HUES48 (cell line): ENCODE data around the gene MAGEA9.
"Not testable (repeated sequence)": the region's sequence is repeated elsewhere in the genome, so short reads cannot be mapped to it uniquely, and the experiment has no call there.

ENCODE experiments used
- H3K27ac ChIP-seq: one replicate; pipeline ENCODE4 v1.7.0; 2013; ENCODE audit warnings: low read depth, low read length, inconsistent platforms
- H3K27me3 ChIP-seq: 2 replicates; pipeline ENCODE4 v1.6.1; 2013; ENCODE audit warnings: mild to moderate bottlenecking, low read length; ENCODE audit not compliant: control insufficient read depth, insufficient read depth
- H3K36me3 ChIP-seq: 2 replicates; pipeline ENCODE4 v1.6.1; 2013; ENCODE audit warnings: low read length; ENCODE audit not compliant: control insufficient read depth, insufficient read depth
- H3K4me1 ChIP-seq: 2 replicates; pipeline ENCODE4 v1.6.1; 2013; ENCODE audit warnings: mild to moderate bottlenecking, low read length; ENCODE audit not compliant: control insufficient read depth, insufficient read depth
- H3K4me3 ChIP-seq: 2 replicates; pipeline ENCODE4 v1.5.1; 2013; ENCODE audit warnings: mild to moderate bottlenecking, low read depth, low read length
- H3K9ac ChIP-seq: 2 replicates; pipeline ENCODE4 v1.6.1; 2013; ENCODE audit warnings: mild to moderate bottlenecking, low read depth, low read length, moderate library complexity
- H3K9me3 ChIP-seq: 2 replicates; pipeline ENCODE4 v1.6.1; 2013; ENCODE audit warnings: low read length; ENCODE audit not compliant: control insufficient read depth, insufficient read depth

Gene MAGEA9

DNA sequence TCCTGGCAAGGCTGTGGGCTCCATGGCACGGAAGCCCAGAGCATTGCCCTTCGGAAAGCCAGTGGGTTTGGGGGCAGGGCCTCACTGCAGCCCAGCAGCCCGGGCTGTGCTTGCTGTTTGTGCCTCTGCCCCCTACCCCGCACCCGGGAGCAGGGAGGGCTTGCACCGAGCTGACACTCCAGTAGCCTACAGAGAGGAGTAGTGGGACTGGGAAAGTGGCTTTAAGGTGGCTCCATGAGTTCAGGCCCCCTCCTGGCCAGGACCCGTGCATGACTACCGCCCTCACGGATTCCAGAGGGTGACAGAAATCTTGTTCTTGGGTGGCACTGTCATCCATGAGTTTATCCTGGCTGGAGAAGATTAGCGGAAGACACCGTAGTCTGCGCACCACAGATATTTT lies 11.4 kb upstream of the MAGEA9 start:
- H3K9ac ChIP-seq, H3K27ac ChIP-seq, H3K4me3 ChIP-seq, H3K9me3 ChIP-seq, H3K4me1 ChIP-seq, H3K36me3 ChIP-seq, H3K27me3 ChIP-seq: not testable (repeated sequence)

DNA sequence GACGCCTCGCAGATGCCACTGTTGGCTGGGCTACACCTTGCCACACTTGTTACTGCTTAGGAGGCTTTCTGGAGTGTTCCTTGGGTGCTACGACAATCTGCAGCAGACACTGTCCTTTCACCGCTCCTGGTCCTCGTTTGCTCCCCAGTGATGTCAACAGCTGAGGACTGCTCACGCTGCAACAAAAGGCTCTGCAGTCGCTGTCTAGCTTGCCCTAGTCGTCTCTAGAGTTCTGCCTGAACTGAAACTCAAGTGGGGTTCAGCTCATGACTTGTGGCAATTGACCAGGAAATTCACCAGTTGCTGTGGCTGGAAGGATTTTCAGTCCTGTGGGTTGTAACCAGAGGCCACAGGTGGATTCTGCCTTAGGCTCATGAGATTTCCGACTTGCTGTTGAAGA lies 8.7 kb upstream of the MAGEA9 start:
- not testable (repeated sequence) for H3K4me1 ChIP-seq, H3K9ac ChIP-seq, H3K27me3 ChIP-seq

DNA sequence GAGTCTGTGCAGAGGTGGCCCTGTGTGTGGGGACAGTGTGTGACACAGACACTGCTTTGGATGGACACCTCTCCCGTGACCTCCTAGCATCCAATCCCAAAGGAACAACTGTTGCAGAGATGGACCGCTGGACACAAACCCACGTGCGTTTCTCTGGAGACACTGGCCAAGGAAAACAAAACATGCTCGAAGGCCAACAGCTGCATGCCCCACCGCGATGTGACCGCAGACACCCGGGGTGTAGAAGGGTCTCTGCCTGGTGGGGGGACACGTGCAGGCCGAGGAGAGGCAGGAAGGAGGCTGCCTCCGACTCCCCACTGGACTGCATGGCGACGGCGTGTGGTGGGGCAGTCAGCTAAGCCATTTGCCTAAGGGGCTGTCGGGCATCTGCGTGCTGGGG lies 8.0 kb upstream of the MAGEA9 start, which contains the start of gene HSFX1:
Gene HSFX1 (plus strand): TSS at position 301 of the 400 bp plus-strand sequence. CDS start 614 bp downstream, outside the sequence.
- not testable (repeated sequence) for H3K4me1 ChIP-seq, H3K27me3 ChIP-seq, H3K9me3 ChIP-seq, H3K9ac ChIP-seq, H3K4me3 ChIP-seq, H3K27ac ChIP-seq, H3K36me3 ChIP-seq

More for the DNA sequence above, 8.7 kb upstream of the MAGEA9 start:
- H3K4me3 ChIP-seq, H3K36me3 ChIP-seq, H3K27ac ChIP-seq, H3K9me3 ChIP-seq: not testable (repeated sequence)

DNA sequence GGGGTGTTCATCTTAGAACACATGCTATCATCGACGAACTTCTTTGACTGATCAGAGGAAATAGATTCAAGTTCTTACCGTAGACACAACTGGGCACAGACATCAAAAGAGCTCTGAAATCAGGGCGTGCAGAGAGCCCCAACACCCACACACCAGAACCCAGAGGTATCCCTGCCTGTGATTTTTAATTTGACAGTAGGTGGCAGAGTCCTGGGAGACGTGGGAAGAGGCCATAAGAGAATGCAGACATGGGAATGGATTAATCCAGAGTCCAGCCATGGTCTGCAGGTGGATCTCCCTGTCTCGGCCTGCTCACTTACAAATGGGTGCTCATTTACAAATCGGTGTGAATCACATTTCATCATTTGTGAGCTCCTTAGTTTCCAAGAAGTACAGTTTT lies 3.7 kb upstream of the MAGEA9 start:
- H3K4me3 ChIP-seq, H3K9me3 ChIP-seq, H3K9ac ChIP-seq, H3K36me3 ChIP-seq, H3K27ac ChIP-seq, H3K4me1 ChIP-seq, H3K27me3 ChIP-seq: not testable (repeated sequence)

DNA sequence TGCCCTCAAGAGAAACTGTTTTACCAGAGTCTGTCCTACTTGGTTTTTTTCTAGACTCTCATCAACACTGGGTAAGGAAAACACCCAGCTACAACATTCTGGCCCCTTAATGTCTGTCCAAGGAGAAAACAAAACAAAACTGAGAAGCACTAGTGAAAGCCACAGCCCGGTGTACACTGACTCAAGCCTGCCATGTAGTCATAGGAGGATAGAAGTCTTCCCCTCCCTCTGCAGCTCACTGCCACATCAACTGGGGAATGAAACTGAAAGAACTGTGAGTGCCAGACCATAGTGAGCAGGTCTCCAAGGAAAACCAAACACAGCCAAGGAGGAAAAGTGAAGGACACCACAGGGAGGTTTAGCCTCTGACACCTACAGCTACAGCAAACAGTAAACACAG lies 13.8 kb downstream of the MAGEA9 start:
- not testable (repeated sequence) for H3K4me1 ChIP-seq, H3K27ac ChIP-seq, H3K27me3 ChIP-seq, H3K9ac ChIP-seq, H3K4me3 ChIP-seq, H3K9me3 ChIP-seq, H3K36me3 ChIP-seq

DNA sequence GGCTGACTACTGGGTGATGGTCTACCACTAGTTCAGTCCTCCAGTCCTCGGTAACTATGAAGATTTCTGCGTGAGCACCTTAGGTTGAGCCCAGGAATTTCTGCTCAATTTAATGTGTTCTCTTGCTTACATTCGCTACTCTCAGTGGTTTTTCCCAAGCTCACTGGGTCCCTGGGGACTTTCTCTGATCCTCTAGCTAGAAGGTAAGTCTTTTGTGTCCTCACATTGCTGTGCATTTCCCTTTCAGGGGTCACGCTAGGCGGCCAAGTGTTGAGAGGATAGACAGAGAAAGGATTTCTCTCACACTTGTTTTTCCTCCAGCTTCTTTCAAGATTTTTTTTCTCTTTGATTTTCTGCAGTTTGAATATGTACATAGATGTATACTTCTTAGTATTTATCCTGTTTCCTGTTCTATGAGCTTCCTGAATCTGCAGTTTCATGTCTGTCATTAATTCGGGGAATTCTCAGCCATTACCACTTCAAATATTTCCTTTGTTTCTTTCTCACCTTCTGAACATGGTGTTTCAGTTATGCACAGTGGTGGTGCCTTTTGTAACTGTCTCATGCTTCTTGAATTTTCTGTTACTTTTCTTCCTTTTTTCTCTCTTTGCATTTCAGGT lies 17.5 kb downstream of the MAGEA9 start:
- no peak overlapping the region for H3K27ac ChIP-seq
- no peak overlapping the region for H3K4me3 ChIP-seq
- H3K9me3 ChIP-seq: peaks cover 9% of the 10 kb centered on the region; the same call in 1 of the 2 replicates
- no peaks in the 10 kb centered on the region for H3K27me3 ChIP-seq
- no peak overlapping the region for H3K9ac ChIP-seq
- H3K4me1 ChIP-seq: no peaks in the 10 kb centered on the region; the same call in 1 of the 2 replicates
- H3K36me3 ChIP-seq: no peaks in the 10 kb centered on the region

DNA sequence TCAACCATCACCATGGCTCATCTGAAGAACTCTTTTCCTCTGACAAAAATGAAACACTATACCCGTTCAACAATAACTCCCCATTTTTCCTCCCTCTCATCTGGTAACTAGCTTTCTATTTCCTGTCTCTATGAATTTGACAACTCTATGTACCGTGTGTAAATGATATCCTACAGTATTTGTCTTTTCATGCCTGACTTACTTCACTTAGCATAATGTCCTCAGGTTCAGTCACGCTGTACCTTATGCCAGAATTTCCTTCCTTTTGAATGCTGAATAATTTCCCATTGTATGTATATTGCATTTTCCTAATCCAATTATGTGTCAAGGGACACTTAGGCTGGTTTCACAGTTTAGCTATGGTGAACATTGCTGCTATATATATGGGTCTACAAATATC lies 18.2 kb downstream of the MAGEA9 start:
- H3K27me3 ChIP-seq: no peaks in the 10 kb centered on the region
- H3K4me1 ChIP-seq: no peaks in the 10 kb centered on the region; the same call in 1 of the 2 replicates
- H3K4me3 ChIP-seq: no peak overlapping the region
- no peaks in the 10 kb centered on the region for H3K36me3 ChIP-seq
- H3K27ac ChIP-seq: no peak overlapping the region
- H3K9ac ChIP-seq: no peak overlapping the region
- peaks cover 9% of the 10 kb centered on the region; the same call in 1 of the 2 replicates for H3K9me3 ChIP-seq

DNA sequence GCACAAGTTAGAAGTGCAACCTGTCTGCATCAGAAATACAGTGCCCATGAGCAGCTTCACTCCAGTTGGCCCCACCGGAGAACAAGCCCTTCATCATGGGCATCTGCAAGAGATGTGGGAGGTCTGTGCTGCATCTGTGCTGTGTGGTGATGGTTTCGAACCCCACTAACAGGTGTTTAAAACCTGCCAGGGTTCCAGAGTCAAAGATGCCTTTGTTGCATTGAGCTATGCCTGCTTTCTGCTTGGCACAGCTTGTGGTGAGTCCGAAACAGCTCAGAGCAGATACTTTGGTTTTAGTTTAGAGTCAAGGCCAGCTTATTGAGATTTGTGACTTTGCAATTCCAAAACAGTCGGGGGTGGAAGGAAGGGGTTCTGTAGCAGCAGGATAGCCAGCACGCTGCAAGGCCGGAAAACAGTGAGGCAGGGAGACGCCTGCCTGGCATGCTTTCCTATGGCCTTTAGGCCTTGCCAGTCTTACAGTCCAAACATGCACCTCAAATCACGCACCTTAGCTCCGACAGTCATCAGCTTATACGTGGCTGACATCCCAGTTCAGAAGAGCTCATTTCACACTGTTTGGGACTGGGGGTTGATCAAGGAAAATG lies 21.8 kb downstream of the MAGEA9 start:
- Histone ChIP-seq H3K36me3 (no peaks in the 10 kb centered on the region), H3K4me1 (no peaks in the 10 kb centered on the region; the same call in 1 of the 2 replicates), H3K27ac (no peak overlapping the region), H3K4me3 (no peak overlapping the region), H3K27me3 (no peaks in the 10 kb centered on the region), H3K9ac (no peak overlapping the region), H3K9me3 (peaks cover 21% of the 10 kb centered on the region; the same call in 1 of the 2 replicates)

DNA sequence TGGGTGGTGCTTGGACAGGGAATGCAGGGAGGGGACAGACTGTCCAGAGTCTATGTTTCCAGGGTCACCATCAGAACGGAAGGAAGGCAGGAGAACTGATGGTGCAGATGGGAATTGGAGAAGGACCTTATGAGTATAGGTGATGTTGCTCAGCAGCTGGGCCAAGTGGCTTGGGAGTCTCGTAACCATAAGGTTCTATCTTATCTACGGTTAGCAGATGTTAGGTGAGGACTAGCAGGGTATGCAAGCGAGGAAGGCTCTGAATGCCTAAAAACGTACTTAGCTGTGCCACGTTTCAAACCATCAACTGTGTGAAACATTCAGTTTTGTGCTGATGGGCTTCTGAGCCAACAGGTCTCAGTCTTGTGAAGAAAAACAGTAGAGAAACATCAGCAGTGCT lies 22.4 kb downstream of the MAGEA9 start:
- no peak overlapping the region for H3K4me3 ChIP-seq
- H3K9me3 ChIP-seq: peaks cover 26% of the 10 kb centered on the region; the same call in 1 of the 2 replicates
- no peaks in the 10 kb centered on the region for H3K36me3 ChIP-seq
- no peak overlapping the region for H3K27ac ChIP-seq
- H3K4me1 ChIP-seq: no peaks in the 10 kb centered on the region; the same call in 1 of the 2 replicates
- no peaks in the 10 kb centered on the region for H3K27me3 ChIP-seq
- H3K9ac ChIP-seq: no peak overlapping the region

DNA sequence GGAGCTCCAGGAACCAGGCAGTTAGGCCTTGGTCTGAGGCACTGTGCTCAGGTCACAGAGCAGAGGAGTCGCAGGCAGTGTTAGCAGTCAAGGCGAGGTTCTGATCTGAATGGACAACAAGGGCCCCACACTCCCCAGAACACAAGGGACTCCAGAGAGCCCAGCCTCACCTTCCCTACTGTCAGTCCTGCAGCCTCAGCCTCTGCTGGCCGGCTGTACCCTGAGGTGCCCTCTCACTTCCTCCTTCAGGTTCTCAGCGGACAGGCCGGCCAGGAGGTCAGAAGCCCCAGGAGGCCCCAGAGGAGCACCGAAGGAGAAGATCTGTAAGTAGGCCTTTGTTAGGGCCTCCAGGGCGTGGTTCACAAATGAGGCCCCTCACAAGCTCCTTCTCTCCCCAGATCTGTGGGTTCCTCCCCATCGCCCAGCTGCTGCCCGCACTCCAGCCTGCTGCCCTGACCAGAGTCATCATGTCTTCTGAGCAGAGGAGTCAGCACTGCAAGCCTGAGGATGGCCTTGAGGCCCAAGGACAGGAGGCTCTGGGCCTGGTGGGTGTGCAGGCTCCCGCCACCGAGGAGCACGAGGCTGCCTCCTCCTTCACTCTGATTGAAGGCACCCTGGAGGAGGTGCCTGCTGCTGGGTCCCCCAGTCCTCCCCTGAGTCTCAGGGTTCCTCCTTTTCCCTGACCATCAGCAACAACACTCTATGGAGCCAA lies 26.2 kb downstream of the MAGEA9 start:
- no peak overlapping the region for H3K4me3 ChIP-seq
- H3K9ac ChIP-seq: no peak overlapping the region
- H3K27me3 ChIP-seq: no peaks in the 10 kb centered on the region
- H3K9me3 ChIP-seq: peaks cover 21% of the 10 kb centered on the region
- H3K4me1 ChIP-seq: no peaks in the 10 kb centered on the region
- H3K27ac ChIP-seq: no peak overlapping the region
- no peaks in the 10 kb centered on the region for H3K36me3 ChIP-seq

DNA sequence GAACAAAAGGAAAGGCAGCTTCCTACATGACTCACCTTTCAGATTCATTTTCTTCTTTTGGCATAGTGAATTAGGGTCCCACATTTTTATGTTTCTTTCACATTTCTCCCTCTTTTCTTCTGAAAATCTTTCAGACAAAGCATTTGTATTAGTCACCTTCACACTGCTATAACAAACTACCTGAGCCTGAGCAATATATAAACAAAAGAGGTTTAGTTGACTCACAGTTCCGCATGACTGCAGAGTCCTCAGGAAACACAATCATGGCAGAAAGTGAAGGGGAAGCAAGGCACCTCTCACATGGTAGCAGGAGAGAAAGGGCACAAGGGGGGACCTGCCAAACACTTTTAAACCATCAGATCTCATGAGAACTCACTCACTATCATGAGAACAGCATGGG lies 36.9 kb downstream of the MAGEA9 start:
- H3K27ac ChIP-seq: peak overlapping the region; percentile 58
- H3K36me3 ChIP-seq: no peaks in the 10 kb centered on the region
- peaks cover 16% of the 10 kb centered on the region; the same call in 1 of the 2 replicates for H3K9me3 ChIP-seq
- no peak overlapping the region for H3K9ac ChIP-seq
- no peak overlapping the region for H3K4me3 ChIP-seq
- no peaks in the 10 kb centered on the region for H3K27me3 ChIP-seq
- no peaks in the 10 kb centered on the region for H3K4me1 ChIP-seq
